Raji (cell line): Measurements from ENCODE around the gene DCAKD.

Experiments used
- POLR2A ChIP-seq: IDR thresholded peaks from 2 replicates; pipeline ENCODE4 v1.6.1; 2011; ENCODE audit warnings: low read depth, low read length, control low read depth; ENCODE audit not compliant: insufficient read depth

Gene DCAKD

GRCh38 chr17:44981221-44981968 is 70.0 kb downstream of the DCAKD start:
- no peak for TF ChIP-seq POLR2A

- TF ChIP-seq POLR2A: no peak
Observed at GRCh38 chr17:44979426-44979995, 71.9 kb downstream of the DCAKD start.

GRCh38 chr17:44978807-44979206 is 72.6 kb downstream of the DCAKD start:
- no peak for TF ChIP-seq POLR2A

GRCh38 chr17:44977814-44978550 is 73.5 kb downstream of the DCAKD start:
- no peak for TF ChIP-seq POLR2A

- no peak for TF ChIP-seq POLR2A
Observed at GRCh38 chr17:44977065-44977464, 74.4 kb downstream of the DCAKD start.

- TF ChIP-seq POLR2A: no peak
Observed at GRCh38 chr17:44976206-44976605, 75.2 kb downstream of the DCAKD start.
